Type B pancreatic cell (in vitro differentiated cells): ENCODE results near the gene AIG1. TPM values are rescaled to one million over a fixed set of nuclear protein-coding genes. Genes with fewer than 3 reads are reported as not detected.

Source experiments
- DNase-seq: peaks from one replicate; pipeline ENCODE4 v3.0.0; 2021; ENCODE audit warnings: mixed read lengths; ENCODE audit not compliant: unreplicated experiment; ENCODE audit errors: extremely low spot score
- H3K27ac Mint-ChIP-seq: 2 replicates; pipeline ENCODE4 v1.8.0; 2021; ENCODE audit warnings: mild to moderate bottlenecking, mixed read lengths
- H3K27me3 Mint-ChIP-seq: 2 replicates; pipeline ENCODE4 v1.8.0; 2021; ENCODE audit warnings: mixed read lengths
- H3K36me3 Mint-ChIP-seq: 2 replicates; pipeline ENCODE4 v1.8.0; 2021; ENCODE audit warnings: mixed read lengths
- H3K4me1 Mint-ChIP-seq: one replicate; pipeline ENCODE4 v1.8.0; 2021; ENCODE audit warnings: mixed read lengths; ENCODE audit not compliant: unreplicated experiment
- H3K4me3 Mint-ChIP-seq: 2 replicates; pipeline ENCODE4 v1.8.0; 2021; ENCODE audit warnings: mild to moderate bottlenecking, mixed read lengths
- H3K9me3 Mint-ChIP-seq: 2 replicates; pipeline ENCODE4 v1.8.0; 2021; ENCODE audit warnings: mixed read lengths
- total RNA-seq: library from RNA; stranded (reverse); gene quantifications from 2 replicates; pipeline ENCODE4 v1.2.1, GENCODE V29; 2021; ENCODE audit warnings: low replicate concordance
- TF ChIP-seq, protein P1 (sequence below): fragments of 200-600 bp; sonication (generic); conservative IDR thresholded peaks from 2 replicates; pipeline ENCODE4 v1.5.0; 2021; ENCODE audit warnings: antibody characterized with exemption, mild to moderate bottlenecking

The AIG1 gene
- total RNA-seq, 1 donor from 2014 or later, result 34.3 TPM

DNA sequence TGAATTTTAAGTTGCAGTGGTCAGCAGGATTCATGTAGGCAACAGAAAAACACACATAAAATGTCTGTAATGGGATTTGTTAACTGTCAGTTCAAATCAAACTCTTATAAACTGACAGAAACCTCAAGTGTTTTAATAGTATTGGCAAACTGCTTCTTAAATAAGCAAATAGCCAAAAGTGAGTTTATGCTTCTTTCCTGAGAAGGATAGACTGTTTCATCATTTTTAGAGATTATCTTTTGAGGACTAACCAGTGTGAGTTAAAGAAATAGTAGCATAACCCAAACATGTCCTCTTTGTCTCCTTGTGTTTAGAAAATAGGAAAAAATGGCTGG lies 68.0 kb downstream of the AIG1 start:
- TF ChIP-seq, protein P1, sequence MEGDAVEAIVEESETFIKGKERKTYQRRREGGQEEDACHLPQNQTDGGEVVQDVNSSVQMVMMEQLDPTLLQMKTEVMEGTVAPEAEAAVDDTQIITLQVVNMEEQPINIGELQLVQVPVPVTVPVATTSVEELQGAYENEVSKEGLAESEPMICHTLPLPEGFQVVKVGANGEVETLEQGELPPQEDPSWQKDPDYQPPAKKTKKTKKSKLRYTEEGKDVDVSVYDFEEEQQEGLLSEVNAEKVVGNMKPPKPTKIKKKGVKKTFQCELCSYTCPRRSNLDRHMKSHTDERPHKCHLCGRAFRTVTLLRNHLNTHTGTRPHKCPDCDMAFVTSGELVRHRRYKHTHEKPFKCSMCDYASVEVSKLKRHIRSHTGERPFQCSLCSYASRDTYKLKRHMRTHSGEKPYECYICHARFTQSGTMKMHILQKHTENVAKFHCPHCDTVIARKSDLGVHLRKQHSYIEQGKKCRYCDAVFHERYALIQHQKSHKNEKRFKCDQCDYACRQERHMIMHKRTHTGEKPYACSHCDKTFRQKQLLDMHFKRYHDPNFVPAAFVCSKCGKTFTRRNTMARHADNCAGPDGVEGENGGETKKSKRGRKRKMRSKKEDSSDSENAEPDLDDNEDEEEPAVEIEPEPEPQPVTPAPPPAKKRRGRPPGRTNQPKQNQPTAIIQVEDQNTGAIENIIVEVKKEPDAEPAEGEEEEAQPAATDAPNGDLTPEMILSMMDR, result no peak
- no peak overlapping the region for H3K27ac Mint-ChIP-seq
- H3K27me3 Mint-ChIP-seq, result no peaks in the 10 kb centered on the region

DNA sequence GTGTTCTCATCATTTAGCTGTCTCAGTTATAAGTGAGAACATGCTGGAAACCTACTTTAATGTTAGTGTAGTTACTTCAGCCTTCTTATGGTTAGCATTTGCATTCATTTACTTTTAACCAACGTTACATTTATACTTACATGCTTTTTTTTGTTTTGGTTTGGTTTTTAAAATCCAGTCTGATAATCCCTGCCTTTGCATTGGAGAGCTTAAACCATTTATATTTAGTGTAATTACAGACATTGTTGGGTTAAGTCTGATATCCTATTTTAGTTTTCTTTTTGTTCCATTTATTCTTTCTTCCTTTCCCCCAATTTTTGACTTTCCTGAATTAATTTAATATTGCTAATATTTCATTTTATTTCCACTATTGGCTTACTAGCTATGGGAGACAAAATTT lies 70.2 kb downstream of the AIG1 start:
- TF ChIP-seq, protein P1, result no peak
- Mint-ChIP-seq H3K36me3 (peaks cover 8% of the 10 kb centered on the region), H3K4me3 (no peak overlapping the region), H3K9me3 (peaks cover 9% of the 10 kb centered on the region), H3K27ac (no peak overlapping the region), H3K27me3 (no peaks in the 10 kb centered on the region), H3K4me1 (no peaks in the 10 kb centered on the region)
- DNase-seq, result no peak

More for the DNA sequence above, 68.0 kb downstream of the AIG1 start:
- peaks cover 8% of the 10 kb centered on the region for H3K36me3 Mint-ChIP-seq
- H3K9me3 Mint-ChIP-seq, result peaks cover 9% of the 10 kb centered on the region
- no peaks in the 10 kb centered on the region for H3K4me1 Mint-ChIP-seq
- H3K4me3 Mint-ChIP-seq, result no peak overlapping the region
- DNase-seq, result no peak

DNA sequence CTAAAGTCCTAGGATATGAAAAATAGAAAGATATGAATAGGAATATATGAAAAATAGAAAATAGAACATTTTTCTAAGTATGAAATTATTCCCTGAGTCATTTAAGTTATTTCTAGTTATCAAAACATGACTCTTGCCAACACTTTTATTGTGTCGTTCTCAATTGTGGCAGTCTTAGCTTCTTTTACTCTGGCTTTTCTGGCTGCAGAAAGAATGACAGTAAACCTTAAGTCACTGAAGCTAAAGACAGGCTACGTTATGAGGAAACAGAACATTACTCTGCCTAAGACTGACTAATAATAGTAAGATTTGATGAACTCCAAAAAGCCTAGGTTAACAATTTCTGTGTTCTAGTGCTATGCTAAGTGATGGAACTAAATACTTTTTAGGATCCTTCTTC lies 74.6 kb downstream of the AIG1 start:
- Mint-ChIP-seq H3K4me1 (no peaks in the 10 kb centered on the region), H3K9me3 (peaks cover 9% of the 10 kb centered on the region), H3K36me3 (peaks cover 19% of the 10 kb centered on the region), H3K27ac (no peak overlapping the region), H3K27me3 (no peaks in the 10 kb centered on the region), H3K4me3 (no peak overlapping the region)
- TF ChIP-seq, protein P1, result no peak
- DNase-seq, result no peak

DNA sequence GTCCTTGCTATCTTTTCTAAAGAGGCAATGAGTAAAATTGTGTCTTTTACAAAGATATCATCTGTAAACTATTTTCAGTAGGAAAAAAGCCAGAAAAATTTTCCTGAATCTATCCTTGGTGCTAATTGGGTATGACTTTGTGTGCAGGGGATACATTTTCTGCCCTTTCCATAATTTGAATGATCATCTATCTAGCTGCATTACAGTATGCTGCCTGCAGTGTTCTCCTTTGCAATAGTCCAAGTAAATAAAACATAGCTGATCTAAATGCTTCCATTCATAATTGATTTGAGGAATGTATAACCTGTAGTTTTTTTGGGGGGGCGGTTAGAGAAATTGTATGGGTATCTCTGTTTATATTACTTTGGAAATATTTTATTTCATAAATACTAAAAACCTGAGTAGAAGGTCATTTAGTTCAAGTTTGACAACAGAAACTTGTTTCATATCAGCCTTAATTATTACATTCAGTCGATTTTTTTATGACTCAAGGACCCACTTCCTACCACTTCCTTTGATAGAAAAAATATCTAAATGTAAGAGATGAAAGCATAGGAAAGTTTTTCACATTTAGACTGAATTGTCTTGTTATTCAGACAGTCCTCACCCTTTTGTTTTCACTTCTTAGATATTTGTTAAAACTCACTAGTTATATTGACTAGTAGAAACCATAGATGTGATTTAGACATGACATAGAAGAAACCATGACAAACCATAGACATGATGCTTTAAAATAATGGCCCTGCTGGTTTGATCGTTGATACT lies 75.3 kb downstream of the AIG1 start:
- Mint-ChIP-seq H3K4me3 (no peak overlapping the region), H3K9me3 (peaks cover 6% of the 10 kb centered on the region), H3K27me3 (no peaks in the 10 kb centered on the region), H3K36me3 (peaks cover 15% of the 10 kb centered on the region), H3K27ac (no peak overlapping the region), H3K4me1 (no peaks in the 10 kb centered on the region)
- TF ChIP-seq, protein P1, result no peak
- DNase-seq, result no peak

DNA sequence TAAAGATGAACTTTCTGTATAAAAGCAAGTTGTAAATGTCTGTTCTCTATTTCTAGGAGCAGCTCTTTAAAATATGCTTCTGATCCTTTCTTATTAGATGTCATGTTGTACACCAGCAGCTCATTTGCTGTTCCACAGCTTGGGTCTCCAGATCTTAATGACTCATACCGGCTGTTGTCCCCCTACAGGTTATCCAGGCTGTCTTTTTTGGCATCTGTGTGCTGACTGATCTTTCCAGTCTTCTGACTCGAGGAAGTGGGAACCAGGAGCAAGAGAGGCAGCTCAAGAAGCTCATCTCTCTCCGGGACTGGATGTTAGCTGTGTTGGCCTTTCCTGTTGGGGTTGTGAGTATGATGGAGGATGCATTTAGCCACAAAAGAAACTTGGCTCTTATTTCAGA lies 76.0 kb downstream of the AIG1 start:
- H3K4me1 Mint-ChIP-seq, result no peaks in the 10 kb centered on the region
- H3K9me3 Mint-ChIP-seq, result no peaks in the 10 kb centered on the region
- peaks cover 11% of the 10 kb centered on the region for H3K36me3 Mint-ChIP-seq
- DNase-seq, result no peak
- no peak overlapping the region for H3K27ac Mint-ChIP-seq
- H3K4me3 Mint-ChIP-seq, result no peak overlapping the region
- TF ChIP-seq, protein P1, result no peak
- H3K27me3 Mint-ChIP-seq, result no peaks in the 10 kb centered on the region
